ENCODE results near the gene CCDC200. TPM values are rescaled to one million over a fixed set of nuclear protein-coding genes. Genes with fewer than 3 reads are reported as not detected.
"Not testable (repeated sequence)": the region's sequence is repeated elsewhere in the genome, so short reads cannot be mapped to it uniquely, and the experiment has no call there.

The CCDC200 gene
- total and polyA plus RNA-seq, 2 donors (not counting 3 experiments of a cell fraction or from before 2014, with no cell fraction given) = not detected

DNA sequence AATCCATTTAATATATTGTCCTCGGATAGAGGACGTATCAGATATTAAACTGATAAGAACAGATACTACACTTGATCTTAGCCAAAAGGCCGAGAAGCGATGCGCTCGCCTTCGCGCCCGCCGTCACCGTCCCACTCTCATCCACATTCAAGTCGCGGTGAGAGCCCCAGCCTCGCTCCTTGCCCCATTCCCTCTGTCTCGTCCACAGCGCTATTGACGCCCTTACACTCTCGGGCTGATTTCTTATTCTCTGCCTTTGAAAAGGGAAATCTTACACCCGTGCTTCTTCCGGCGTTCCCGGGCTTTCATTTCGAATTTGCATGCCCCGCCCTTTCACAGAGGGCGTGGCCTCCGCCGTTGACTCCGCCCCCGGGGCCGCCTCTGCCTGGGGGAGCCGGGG is 5.5 kb upstream of the CCDC200 start, which contains the start of gene RNU2-1:
RNU2-1 (minus strand) TSS at position 101 of the 400 bp plus-strand sequence.
- CTCF ChIA-PET; H3K79me2 ChIP-seq (ENCODE audit: control insufficient read depth, insufficient read depth, low read length); H3K9me3 ChIP-seq (replicated peaks; ENCODE audit: control insufficient read depth, insufficient read depth, low read length); DNase-seq (ENCODE audit: low read depth, low spot score); H3K4me1 ChIP-seq (ENCODE audit: control insufficient read depth, extremely low read depth, insufficient read depth, low read length); H4K20me1 ChIP-seq (replicated peaks; ENCODE audit: control insufficient read depth, extremely low read depth, insufficient read depth, low read length); H3K36me3 ChIP-seq (ENCODE audit: control insufficient read depth in 2 of 2, extremely low read depth in 1 of 2, insufficient read depth in 2 of 2, low read length in 2 of 2); H3K9ac ChIP-seq (replicated peaks; ENCODE audit: extremely low read depth, insufficient read depth, low read length); H3K27ac ChIP-seq (ENCODE audit: insufficient read depth, low read depth, low read length); FAIRE-seq; H3K4me3 ChIP-seq (replicated peaks in 1 of 3; ENCODE audit: insufficient read depth in 1 of 3, low read depth in 1 of 3, low read length in 3 of 3); H3K4me2 ChIP-seq (ENCODE audit: insufficient read depth, low read length); BruUV-seq (replicated peaks); POLR2A ChIA-PET; dilution Hi-C loops (cut with MboI; ENCODE audit: extremely low pct_ligation_motif_present, low sequenced_read_pairs); intact Hi-C loops (cut with micrococcal nuclease); H3K27me3 ChIP-seq (ENCODE audit: control insufficient read depth in 2 of 2, insufficient read depth in 2 of 2, low read length in 2 of 2); H3K9me1 ChIP-seq (replicated peaks; ENCODE audit: control insufficient read depth, extremely low read depth, insufficient read depth, low read length); H2AFZ ChIP-seq (ENCODE audit: low read depth, low read length): not testable (repeated sequence)

- H4K20me1 ChIP-seq (replicated peaks; ENCODE audit: control insufficient read depth, extremely low read depth, insufficient read depth, low read length); intact Hi-C loops (cut with micrococcal nuclease); H3K9me1 ChIP-seq (replicated peaks; ENCODE audit: control insufficient read depth, extremely low read depth, insufficient read depth, low read length); CTCF ChIA-PET; H3K4me2 ChIP-seq (ENCODE audit: insufficient read depth, low read length); H3K27me3 ChIP-seq (ENCODE audit: control insufficient read depth in 2 of 2, insufficient read depth in 2 of 2, low read length in 2 of 2); H3K9me3 ChIP-seq (replicated peaks; ENCODE audit: control insufficient read depth, insufficient read depth, low read length); FAIRE-seq; H3K36me3 ChIP-seq (ENCODE audit: control insufficient read depth in 2 of 2, extremely low read depth in 1 of 2, insufficient read depth in 2 of 2, low read length in 2 of 2); dilution Hi-C loops (cut with MboI; ENCODE audit: extremely low pct_ligation_motif_present, low sequenced_read_pairs); H3K4me1 ChIP-seq (ENCODE audit: control insufficient read depth, extremely low read depth, insufficient read depth, low read length); H3K4me3 ChIP-seq (replicated peaks in 1 of 3; ENCODE audit: insufficient read depth in 1 of 3, low read depth in 1 of 3, low read length in 3 of 3); H3K9ac ChIP-seq (replicated peaks; ENCODE audit: extremely low read depth, insufficient read depth, low read length); H2AFZ ChIP-seq (ENCODE audit: low read depth, low read length); DNase-seq (ENCODE audit: low read depth, low spot score); H3K79me2 ChIP-seq (ENCODE audit: control insufficient read depth, insufficient read depth, low read length); POLR2A ChIA-PET; H3K27ac ChIP-seq (ENCODE audit: insufficient read depth, low read depth, low read length); BruUV-seq (replicated peaks): not testable (repeated sequence)
Measured at GRCh38 chr17:43233263-43233662, 4.8 kb upstream of the CCDC200 start.

- POLR2A ChIA-PET; H3K4me3 ChIP-seq (replicated peaks in 1 of 3; ENCODE audit: insufficient read depth in 1 of 3, low read depth in 1 of 3, low read length in 3 of 3); H3K9me1 ChIP-seq (replicated peaks; ENCODE audit: control insufficient read depth, extremely low read depth, insufficient read depth, low read length); H2AFZ ChIP-seq (ENCODE audit: low read depth, low read length); intact Hi-C loops (cut with micrococcal nuclease); H3K27me3 ChIP-seq (ENCODE audit: control insufficient read depth in 2 of 2, insufficient read depth in 2 of 2, low read length in 2 of 2); H3K79me2 ChIP-seq (ENCODE audit: control insufficient read depth, insufficient read depth, low read length); H3K36me3 ChIP-seq (ENCODE audit: control insufficient read depth in 2 of 2, extremely low read depth in 1 of 2, insufficient read depth in 2 of 2, low read length in 2 of 2); FAIRE-seq; H3K4me1 ChIP-seq (ENCODE audit: control insufficient read depth, extremely low read depth, insufficient read depth, low read length); H3K9ac ChIP-seq (replicated peaks; ENCODE audit: extremely low read depth, insufficient read depth, low read length); H4K20me1 ChIP-seq (replicated peaks; ENCODE audit: control insufficient read depth, extremely low read depth, insufficient read depth, low read length); dilution Hi-C loops (cut with MboI; ENCODE audit: extremely low pct_ligation_motif_present, low sequenced_read_pairs); H3K27ac ChIP-seq (ENCODE audit: insufficient read depth, low read depth, low read length); CTCF ChIA-PET; H3K9me3 ChIP-seq (replicated peaks; ENCODE audit: control insufficient read depth, insufficient read depth, low read length): not testable (repeated sequence)
- TSS peak; percentile 32 for BruUV-seq (replicated peaks)
- peak overlapping the region; percentile 18 for H3K4me2 ChIP-seq (ENCODE audit: insufficient read depth, low read length)
- peak; percentile 72 for DNase-seq (ENCODE audit: low read depth, low spot score)
Measured at GRCh38 chr17:43232021-43232699, 3.7 kb upstream of the CCDC200 start.

GRCh38 chr17:43231205-43232020 is 3.0 kb upstream of the CCDC200 start:
- H3K9me3 ChIP-seq (replicated peaks; ENCODE audit: control insufficient read depth, insufficient read depth, low read length); DNase-seq (ENCODE audit: low read depth, low spot score); H3K9ac ChIP-seq (replicated peaks; ENCODE audit: extremely low read depth, insufficient read depth, low read length); BruUV-seq (replicated peaks); intact Hi-C loops (cut with micrococcal nuclease); H3K27me3 ChIP-seq (ENCODE audit: control insufficient read depth in 2 of 2, insufficient read depth in 2 of 2, low read length in 2 of 2); H3K79me2 ChIP-seq (ENCODE audit: control insufficient read depth, insufficient read depth, low read length); FAIRE-seq; H3K4me3 ChIP-seq (replicated peaks in 1 of 3; ENCODE audit: insufficient read depth in 1 of 3, low read depth in 1 of 3, low read length in 3 of 3); POLR2A ChIA-PET; H2AFZ ChIP-seq (ENCODE audit: low read depth, low read length); dilution Hi-C loops (cut with MboI; ENCODE audit: extremely low pct_ligation_motif_present, low sequenced_read_pairs); H3K9me1 ChIP-seq (replicated peaks; ENCODE audit: control insufficient read depth, extremely low read depth, insufficient read depth, low read length); H3K36me3 ChIP-seq (ENCODE audit: control insufficient read depth in 2 of 2, extremely low read depth in 1 of 2, insufficient read depth in 2 of 2, low read length in 2 of 2); H3K27ac ChIP-seq (ENCODE audit: insufficient read depth, low read depth, low read length); CTCF ChIA-PET; H3K4me1 ChIP-seq (ENCODE audit: control insufficient read depth, extremely low read depth, insufficient read depth, low read length); H4K20me1 ChIP-seq (replicated peaks; ENCODE audit: control insufficient read depth, extremely low read depth, insufficient read depth, low read length): not testable (repeated sequence)
- H3K4me2 ChIP-seq (ENCODE audit: insufficient read depth, low read length) = peak overlapping the region; percentile 18

Data from endothelial cell of umbilical vein (primary cell).